ENCODE measurements around the gene GBA2.

Gene GBA2

DNA sequence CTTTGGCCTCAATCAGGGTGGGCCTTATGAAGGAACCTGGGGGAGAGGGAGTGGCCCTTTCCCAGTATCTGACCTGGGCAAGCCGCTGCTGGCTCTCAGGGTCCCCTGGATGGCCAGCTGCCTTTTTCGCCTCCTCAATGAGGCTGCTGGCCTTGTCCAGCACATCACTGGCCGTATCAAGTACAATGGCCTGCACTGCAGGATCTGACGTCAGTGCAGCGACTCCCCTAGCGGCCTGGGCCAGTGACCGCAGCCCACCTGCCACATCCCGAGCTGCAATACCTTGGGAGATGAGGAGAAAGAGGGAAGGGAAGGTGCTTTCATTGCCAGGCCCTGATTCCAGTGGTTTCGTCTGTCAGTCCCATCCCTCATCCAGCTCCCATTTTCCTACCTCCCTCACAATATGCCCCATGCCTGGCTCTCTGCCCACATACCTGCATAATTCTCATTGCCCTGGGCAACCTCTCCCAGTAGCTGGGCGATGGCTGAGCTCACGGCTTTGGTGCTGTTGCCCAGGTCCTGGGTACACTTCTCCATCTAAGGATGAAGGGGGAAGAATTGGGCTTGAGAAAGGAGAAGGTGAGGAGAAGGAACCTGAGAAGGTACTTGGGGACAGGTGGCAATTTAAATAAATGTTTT is 36.1 kb downstream of the GBA2 start:
- TF ChIP-seq CTCF (IDR thresholded peaks at IDR 0.05; ENCODE audit: borderline replicate concordance, insufficient read depth, low read depth, low read length), result no peak
- H3K4me3 ChIP-seq (ENCODE audit: low read depth, low read length), result no peak overlapping the region

GRCh38 chr9:35711501-35712428 is 37.3 kb downstream of the GBA2 start:
- no peak overlapping the region for H3K4me3 ChIP-seq (ENCODE audit: low read depth, low read length)
- no peak for TF ChIP-seq CTCF (IDR thresholded peaks at IDR 0.05; ENCODE audit: borderline replicate concordance, insufficient read depth, low read depth, low read length)

DNA sequence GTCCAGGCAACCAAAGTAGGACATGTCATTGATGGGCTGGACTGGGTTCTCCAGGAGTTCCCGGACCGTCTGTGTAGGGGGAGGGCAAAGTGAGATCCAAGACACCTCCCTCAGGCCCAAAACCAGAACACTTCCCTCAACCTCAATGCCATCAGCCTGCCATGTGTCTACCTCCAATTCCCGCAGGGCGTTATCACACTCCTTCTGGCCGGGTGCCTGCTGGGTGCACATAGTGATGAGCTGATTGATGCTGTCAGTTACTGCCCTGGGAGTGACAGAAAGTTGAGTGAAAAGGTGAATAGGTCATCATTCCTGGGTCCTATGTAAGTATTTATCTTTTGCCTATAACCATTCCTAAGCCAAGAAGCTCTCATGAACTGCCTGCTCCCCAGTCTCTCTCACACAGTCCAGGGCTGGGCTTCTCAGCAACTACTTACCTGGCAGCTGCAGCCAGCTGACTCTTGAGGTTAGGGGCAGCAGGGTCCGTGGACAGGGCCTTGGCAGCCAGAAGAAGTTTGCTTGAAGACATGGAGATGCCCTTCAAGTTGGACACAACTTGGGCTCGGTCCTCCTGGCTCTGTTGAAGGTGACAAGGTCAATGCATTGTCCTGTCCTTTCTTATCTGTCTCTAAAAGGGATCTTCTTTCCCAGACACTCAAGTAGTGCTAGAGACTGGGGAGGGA is 38.1 kb downstream of the GBA2 start:
- no peak for TF ChIP-seq CTCF (IDR thresholded peaks at IDR 0.05; ENCODE audit: borderline replicate concordance, insufficient read depth, low read depth, low read length)
- H3K4me3 ChIP-seq (ENCODE audit: low read depth, low read length), result no peak overlapping the region

DNA sequence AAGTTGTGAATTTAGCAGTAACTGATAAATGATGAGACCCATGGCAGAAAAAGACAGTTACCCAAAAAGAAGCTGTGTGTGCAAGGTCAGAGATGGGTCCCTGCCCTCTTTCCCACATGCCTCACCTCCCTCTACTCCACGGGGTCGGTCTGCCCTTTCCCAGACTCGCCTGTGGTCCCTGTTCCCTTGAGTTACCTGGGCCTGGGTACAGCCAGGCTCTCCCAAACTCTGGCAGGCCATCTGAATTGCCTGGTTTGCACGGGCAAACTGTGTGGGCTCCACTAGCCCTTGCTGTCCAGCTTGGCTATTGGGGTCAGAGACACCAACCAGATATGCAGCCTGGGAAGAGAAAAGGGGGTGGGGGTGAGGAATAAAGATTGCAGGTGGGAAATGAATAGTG is 40.9 kb downstream of the GBA2 start:
- no peak overlapping the region for H3K4me3 ChIP-seq (ENCODE audit: low read depth, low read length)
- TF ChIP-seq CTCF (IDR thresholded peaks at IDR 0.05; ENCODE audit: borderline replicate concordance, insufficient read depth, low read depth, low read length), result no peak

- no peak for TF ChIP-seq CTCF (IDR thresholded peaks at IDR 0.05; ENCODE audit: borderline replicate concordance, insufficient read depth, low read depth, low read length)
Observed at GRCh38 chr9:35706951-35707350, 42.1 kb downstream of the GBA2 start.

DNA sequence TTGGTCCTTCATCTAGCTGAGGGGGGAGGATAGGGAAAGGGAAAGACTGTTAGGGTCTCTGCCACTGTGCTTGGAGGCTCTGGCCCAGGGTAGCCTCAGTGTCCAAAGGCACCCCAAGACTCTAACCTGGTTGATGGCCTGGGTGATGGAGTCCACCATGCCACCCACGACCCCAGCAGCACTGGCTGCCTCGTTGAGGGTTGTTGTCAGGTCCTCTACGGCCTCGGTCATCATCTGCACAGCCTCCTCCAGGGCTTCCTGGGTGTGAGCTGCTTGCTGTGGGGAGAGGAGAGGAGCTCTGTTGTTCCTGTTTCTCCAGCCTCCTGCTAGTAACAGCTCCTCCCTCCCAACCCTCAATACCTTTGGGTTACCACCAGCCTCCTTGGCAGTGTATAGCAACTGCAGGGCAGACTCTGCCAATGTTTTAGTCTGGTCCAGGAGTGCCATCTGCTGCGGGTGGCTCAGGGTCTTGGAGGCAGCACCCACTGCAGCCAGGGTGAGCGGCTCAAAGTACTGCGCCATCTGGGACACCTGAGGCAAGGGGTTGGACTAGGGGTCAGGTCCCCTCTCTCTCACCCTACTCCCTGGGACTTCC is 43.1 kb downstream of the GBA2 start:
- no peak overlapping the region for H3K4me3 ChIP-seq (ENCODE audit: low read depth, low read length)
- no peak for TF ChIP-seq CTCF (IDR thresholded peaks at IDR 0.05; ENCODE audit: borderline replicate concordance, insufficient read depth, low read depth, low read length)

More at GRCh38 chr9:35706951-35707350, 42.1 kb downstream of the GBA2 start:
- no peak overlapping the region for H3K4me3 ChIP-seq (ENCODE audit: low read depth, low read length)
